ENCODE measurements around the gene C3AR1. TPM values are rescaled to one million over a fixed set of nuclear protein-coding genes. Genes with fewer than 3 reads are reported as not detected.

C3AR1 gene
- total RNA-seq, 1 experiment from 2014 or later = not detected

DNA sequence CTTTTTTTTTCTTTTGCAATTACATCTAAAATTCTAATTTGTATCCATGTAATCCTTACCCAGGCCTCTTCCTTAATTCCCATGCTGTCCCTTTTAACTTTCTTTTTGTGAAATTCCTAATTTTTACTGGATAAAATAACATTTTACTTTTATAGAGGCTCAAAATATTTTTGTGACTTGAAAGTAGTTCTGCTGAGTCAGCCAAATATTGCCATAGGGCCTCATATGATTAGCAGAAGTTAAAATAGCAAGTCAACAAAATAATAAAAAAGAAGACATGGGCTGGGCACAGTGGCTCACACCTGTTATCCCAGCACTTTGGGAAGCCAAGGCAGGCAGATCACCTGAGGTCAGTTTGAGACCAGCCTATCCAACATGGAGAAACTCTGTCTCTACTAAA, 2.0 kb downstream of the C3AR1 start:
- no peaks in the 10 kb centered on the region for H3K4me1 ChIP-seq (ENCODE audit: insufficient read depth, low read length)
- H3K27ac ChIP-seq (ENCODE audit: insufficient read length, low read depth, low read length) = no peak overlapping the region
- Mint-ChIP-seq H3K27me3 (ENCODE audit: low read depth) (no peaks in the 10 kb centered on the region; the same call in 1 of the 2 replicates), H3K4me3 (no peak overlapping the region), H3K4me1 (no peaks in the 10 kb centered on the region; a peak in 2 of 4 replicates), H3K27ac (no peak overlapping the region), H3K9me3 (no peaks in the 10 kb centered on the region), H3K36me3 (ENCODE audit: insufficient read depth in 1 of 3, low read depth in 3 of 3) (no peaks in the 10 kb centered on the region)
- H3K79me2 ChIP-seq (ENCODE audit: insufficient read depth, low read length) = no peaks in the 10 kb centered on the region
- H3K79me1 ChIP-seq (ENCODE audit: insufficient read depth, low read depth, low read length, poor library complexity, severe bottlenecking) = no peaks in the 10 kb centered on the region
- no peaks in the 10 kb centered on the region for H3K9me3 ChIP-seq (ENCODE audit: control insufficient read depth, low read depth, low read length)
- H3K27me3 ChIP-seq (ENCODE audit: insufficient read depth, low read length) = no peaks in the 10 kb centered on the region
- no peak overlapping the region for H2BK120ac ChIP-seq (ENCODE audit: low read depth, low read length, poor library complexity, severe bottlenecking)
- H3K4me2 ChIP-seq (ENCODE audit: insufficient read depth, insufficient read length, low read length) = no peak overlapping the region
- H3K56ac ChIP-seq (ENCODE audit: insufficient read length, low read depth, low read length) = no peak overlapping the region
- TF ChIP-seq, protein P1, sequence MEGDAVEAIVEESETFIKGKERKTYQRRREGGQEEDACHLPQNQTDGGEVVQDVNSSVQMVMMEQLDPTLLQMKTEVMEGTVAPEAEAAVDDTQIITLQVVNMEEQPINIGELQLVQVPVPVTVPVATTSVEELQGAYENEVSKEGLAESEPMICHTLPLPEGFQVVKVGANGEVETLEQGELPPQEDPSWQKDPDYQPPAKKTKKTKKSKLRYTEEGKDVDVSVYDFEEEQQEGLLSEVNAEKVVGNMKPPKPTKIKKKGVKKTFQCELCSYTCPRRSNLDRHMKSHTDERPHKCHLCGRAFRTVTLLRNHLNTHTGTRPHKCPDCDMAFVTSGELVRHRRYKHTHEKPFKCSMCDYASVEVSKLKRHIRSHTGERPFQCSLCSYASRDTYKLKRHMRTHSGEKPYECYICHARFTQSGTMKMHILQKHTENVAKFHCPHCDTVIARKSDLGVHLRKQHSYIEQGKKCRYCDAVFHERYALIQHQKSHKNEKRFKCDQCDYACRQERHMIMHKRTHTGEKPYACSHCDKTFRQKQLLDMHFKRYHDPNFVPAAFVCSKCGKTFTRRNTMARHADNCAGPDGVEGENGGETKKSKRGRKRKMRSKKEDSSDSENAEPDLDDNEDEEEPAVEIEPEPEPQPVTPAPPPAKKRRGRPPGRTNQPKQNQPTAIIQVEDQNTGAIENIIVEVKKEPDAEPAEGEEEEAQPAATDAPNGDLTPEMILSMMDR (conservative IDR thresholded peaks at IDR 0.05) = no peak
- no peak overlapping the region for H2AK5ac ChIP-seq (ENCODE audit: insufficient read length, low read length)
- no peak overlapping the region for H2AFZ ChIP-seq (ENCODE audit: low read length)
- H3K18ac ChIP-seq (ENCODE audit: insufficient read length, low read depth, low read length) = no peak overlapping the region
- no peak overlapping the region for H2BK12ac ChIP-seq (ENCODE audit: insufficient read length, low read depth, low read length)
- H3K4ac ChIP-seq (ENCODE audit: low read depth, low read length) = no peak overlapping the region
- H3T11ph ChIP-seq (ENCODE audit: low read length) = no peak overlapping the region
- H3K23me2 ChIP-seq (ENCODE audit: insufficient read length, low read depth, low read length, poor library complexity, severe bottlenecking) = no peaks in the 10 kb centered on the region
- H4K8ac ChIP-seq (replicated peaks; ENCODE audit: insufficient read length, low read depth, low read length) = no peak overlapping the region
- no peak for DNase-seq
- H3K14ac ChIP-seq (ENCODE audit: insufficient read depth, low read length) = no peak overlapping the region
- no peaks in the 10 kb centered on the region for H4K20me1 ChIP-seq (ENCODE audit: control insufficient read depth, insufficient read depth, insufficient read length)
- no peak overlapping the region for H4K91ac ChIP-seq (ENCODE audit: insufficient read length, low read depth, low read length)
- H2BK20ac ChIP-seq (ENCODE audit: low read depth, low read length, poor library complexity, severe bottlenecking) = no peak overlapping the region
- no peak overlapping the region for H3K9ac ChIP-seq (ENCODE audit: extremely low read depth, insufficient read length, low read length)
- no peak overlapping the region for H2BK5ac ChIP-seq (ENCODE audit: insufficient read length, low read length)
- H4K5ac ChIP-seq (ENCODE audit: insufficient read length, low read depth, low read length) = no peak overlapping the region
- no peak overlapping the region for H3K23ac ChIP-seq (ENCODE audit: insufficient read length, low read depth, low read length)
- H2BK15ac ChIP-seq (ENCODE audit: low read depth, low read length) = no peak overlapping the region

All from H9 (cell line).